ENCODE data around the gene ZNF639. TPM values are rescaled to one million over a fixed set of nuclear protein-coding genes. Genes with fewer than 3 reads are reported as not detected.

ZNF639 gene
- total and polyA plus RNA-seq, 2 of the 13 experiments (the other 11 are each of a cell fraction or from before 2014, with no cell fraction given): 11.6 to 42.4 TPM

DNA sequence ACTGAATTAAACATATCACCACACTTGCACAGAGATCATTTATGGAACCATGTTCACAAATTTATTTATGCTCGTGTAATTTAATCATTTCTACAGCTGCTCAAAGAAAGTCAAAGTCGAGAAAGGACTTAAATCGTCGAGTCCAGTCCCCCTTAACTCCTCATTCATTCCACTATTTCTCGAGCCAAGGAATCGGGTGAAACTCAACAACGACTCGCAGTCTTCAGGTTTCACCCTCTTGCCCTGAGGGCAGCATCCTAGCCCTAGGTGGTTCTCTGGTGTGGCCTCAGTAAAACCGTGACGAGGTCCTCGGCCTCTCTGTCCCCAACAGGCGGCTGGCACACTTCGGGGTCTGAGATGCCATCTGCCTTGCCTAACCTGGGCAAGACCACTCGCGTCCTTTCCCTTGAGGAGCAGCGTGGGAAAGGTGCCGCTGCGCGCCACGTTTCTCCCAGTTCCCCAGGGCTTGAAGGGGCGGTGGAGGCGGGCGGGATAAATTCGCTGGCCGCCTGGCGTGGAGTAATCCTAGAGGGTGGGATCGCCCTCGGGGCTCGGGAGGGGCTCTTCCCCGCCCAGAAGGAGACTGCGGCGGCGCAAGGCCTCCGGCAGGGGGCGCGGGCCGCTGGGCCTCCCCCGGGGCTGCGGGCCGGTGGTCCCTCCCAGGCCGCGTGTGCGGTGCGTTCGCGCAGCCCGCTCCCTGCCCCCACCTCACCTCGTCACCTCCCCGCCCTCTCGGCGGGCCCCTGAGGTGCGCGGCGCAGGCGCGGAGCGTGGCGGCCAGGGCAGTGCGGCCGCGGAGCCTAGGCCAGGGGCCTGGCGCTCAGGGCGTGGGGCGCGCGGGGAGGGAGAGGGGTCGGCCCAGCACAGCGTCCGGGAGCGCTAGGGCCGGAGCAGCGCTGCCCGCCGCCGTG, at the start of gene ZNF639 (continued):
- TF ChIP-seq KDM3A (CRISPR knock-in tag; IDR thresholded peaks at IDR 0.05; ENCODE audit: low read depth) (0 out of 2 replicates have a peak, but pooled peaks have one; percentile 49), HCFC1 (IDR thresholded peaks at IDR 0.05; ENCODE audit: low read depth, low read length) (peak; percentile 28; the same call in 1 of the 2 replicates), TBX2 (CRISPR knock-in tag; IDR thresholded peaks at IDR 0.05; ENCODE audit: borderline replicate concordance) (peak; percentile 67), ZNF562 (CRISPR knock-in tag; IDR thresholded peaks at IDR 0.05; ENCODE audit: borderline replicate concordance) (no peak), HMG20A (CRISPR knock-in tag; IDR thresholded peaks at IDR 0.05; ENCODE audit: borderline replicate concordance) (no peak), PRMT3 (CRISPR knock-in tag; IDR thresholded peaks at IDR 0.05; ENCODE audit: borderline replicate concordance, low read depth) (peak; percentile 91), SPEN (CRISPR knock-in tag; IDR thresholded peaks at IDR 0.05; ENCODE audit: low read depth) (peak; percentile 70; the same call in 1 of the 2 replicates), AKAP8 (CRISPR knock-in tag; IDR thresholded peaks at IDR 0.05) (no peak), TCF12 (IDR thresholded peaks at IDR 0.05) (no peak), TCF12 (CRISPR knock-in tag; IDR thresholded peaks at IDR 0.05) (no peak), KAT7 (CRISPR knock-in tag; IDR thresholded peaks at IDR 0.05; ENCODE audit: borderline replicate concordance) (no peak), SALL1 (CRISPR knock-in tag; IDR thresholded peaks at IDR 0.05) (peak; percentile 86), SIN3A (IDR thresholded peaks at IDR 0.05; ENCODE audit: borderline replicate concordance, low read depth, low read length) (peak; percentile 68; the same call in 1 of the 2 replicates), RFX5 (IDR thresholded peaks at IDR 0.05; ENCODE audit: low read depth, low read length) (no peak), ZNF33A (CRISPR knock-in tag; IDR thresholded peaks at IDR 0.05; ENCODE audit: borderline replicate concordance) (no peak), TAF1 (CRISPR knock-in tag; IDR thresholded peaks at IDR 0.05) (peak; percentile 39; the same call in 1 of the 2 replicates)
- TF ChIP-seq, protein P1, sequence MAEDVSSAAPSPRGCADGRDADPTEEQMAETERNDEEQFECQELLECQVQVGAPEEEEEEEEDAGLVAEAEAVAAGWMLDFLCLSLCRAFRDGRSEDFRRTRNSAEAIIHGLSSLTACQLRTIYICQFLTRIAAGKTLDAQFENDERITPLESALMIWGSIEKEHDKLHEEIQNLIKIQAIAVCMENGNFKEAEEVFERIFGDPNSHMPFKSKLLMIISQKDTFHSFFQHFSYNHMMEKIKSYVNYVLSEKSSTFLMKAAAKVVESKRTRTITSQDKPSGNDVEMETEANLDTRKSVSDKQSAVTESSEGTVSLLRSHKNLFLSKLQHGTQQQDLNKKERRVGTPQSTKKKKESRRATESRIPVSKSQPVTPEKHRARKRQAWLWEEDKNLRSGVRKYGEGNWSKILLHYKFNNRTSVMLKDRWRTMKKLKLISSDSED (CRISPR knock-in tag; IDR thresholded peaks at IDR 0.05): no peak
- TF ChIP-seq, protein P2, sequence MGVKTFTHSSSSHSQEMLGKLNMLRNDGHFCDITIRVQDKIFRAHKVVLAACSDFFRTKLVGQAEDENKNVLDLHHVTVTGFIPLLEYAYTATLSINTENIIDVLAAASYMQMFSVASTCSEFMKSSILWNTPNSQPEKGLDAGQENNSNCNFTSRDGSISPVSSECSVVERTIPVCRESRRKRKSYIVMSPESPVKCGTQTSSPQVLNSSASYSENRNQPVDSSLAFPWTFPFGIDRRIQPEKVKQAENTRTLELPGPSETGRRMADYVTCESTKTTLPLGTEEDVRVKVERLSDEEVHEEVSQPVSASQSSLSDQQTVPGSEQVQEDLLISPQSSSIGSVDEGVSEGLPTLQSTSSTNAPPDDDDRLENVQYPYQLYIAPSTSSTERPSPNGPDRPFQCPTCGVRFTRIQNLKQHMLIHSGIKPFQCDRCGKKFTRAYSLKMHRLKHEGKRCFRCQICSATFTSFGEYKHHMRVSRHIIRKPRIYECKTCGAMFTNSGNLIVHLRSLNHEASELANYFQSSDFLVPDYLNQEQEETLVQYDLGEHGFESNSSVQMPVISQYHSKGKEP (CRISPR knock-in tag; IDR thresholded peaks at IDR 0.05): no peak
- TF ChIP-seq, protein P3, sequence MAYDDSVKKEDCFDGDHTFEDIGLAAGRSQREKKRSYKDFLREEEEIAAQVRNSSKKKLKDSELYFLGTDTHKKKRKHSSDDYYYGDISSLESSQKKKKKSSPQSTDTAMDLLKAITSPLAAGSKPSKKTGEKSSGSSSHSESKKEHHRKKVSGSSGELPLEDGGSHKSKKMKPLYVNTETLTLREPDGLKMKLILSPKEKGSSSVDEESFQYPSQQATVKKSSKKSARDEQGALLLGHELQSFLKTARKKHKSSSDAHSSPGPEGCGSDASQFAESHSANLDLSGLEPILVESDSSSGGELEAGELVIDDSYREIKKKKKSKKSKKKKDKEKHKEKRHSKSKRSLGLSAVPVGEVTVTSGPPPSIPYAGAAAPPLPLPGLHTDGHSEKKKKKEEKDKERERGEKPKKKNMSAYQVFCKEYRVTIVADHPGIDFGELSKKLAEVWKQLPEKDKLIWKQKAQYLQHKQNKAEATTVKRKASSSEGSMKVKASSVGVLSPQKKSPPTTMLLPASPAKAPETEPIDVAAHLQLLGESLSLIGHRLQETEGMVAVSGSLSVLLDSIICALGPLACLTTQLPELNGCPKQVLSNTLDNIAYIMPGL (CRISPR knock-in tag; IDR thresholded peaks at IDR 0.05; ENCODE audit: borderline replicate concordance in 1 of 2, low read depth in 1 of 2): peak; percentile 78 to 81; a peak in 3 of 4 replicates
